Activated T-cell treated with anti-CD3 and anti-CD28 coated beads, Interleukin-2, amount 50 U/mL, for 48 hours (primary cell): ENCODE results near the gene SLX9.

ENCODE experiments used
- DNase-seq, 2 experiments: peaks; one replicate each; pipeline ENCODE4 v3.0.0-alpha.2; 2020

Gene SLX9

GRCh38 chr21:44992608-44993031, 52.8 kb downstream of the SLX9 start:
- no peak for DNase-seq

DNA sequence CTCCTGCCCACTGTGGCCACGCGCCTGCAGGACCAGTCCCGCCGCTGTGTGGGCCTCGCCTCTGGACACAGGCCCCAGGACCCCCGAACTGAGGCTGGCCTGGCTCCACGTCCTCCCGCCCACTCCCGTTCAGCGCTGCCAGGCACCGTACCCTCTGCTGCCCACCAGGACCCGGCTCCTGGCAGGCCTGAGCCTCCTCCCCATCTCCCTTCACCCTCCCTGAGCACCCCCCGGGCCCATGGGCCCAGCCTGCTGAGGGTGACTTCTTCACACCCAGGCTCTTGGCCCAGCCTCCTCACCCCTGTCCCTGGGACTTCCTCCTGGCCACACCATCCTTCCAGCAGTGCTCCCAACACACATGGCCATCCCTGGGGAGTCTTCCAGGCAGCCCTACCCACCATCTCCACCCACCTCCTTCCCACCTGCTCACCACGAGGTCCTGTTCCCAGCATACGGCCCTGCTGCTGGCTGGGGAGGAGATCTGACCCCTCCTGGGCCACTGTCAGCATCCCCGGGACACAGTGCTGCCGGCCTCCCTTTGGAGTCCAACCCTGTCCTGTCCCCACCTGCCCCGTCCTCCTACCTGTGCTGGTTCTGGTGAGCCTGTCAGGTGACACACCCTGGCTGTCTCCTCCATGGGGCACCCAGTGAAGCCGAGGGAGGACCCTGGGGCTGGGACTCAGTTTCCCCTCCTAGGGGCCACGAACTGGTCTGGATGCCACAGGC, 53.7 kb downstream of the SLX9 start:
- no peak for DNase-seq

DNA sequence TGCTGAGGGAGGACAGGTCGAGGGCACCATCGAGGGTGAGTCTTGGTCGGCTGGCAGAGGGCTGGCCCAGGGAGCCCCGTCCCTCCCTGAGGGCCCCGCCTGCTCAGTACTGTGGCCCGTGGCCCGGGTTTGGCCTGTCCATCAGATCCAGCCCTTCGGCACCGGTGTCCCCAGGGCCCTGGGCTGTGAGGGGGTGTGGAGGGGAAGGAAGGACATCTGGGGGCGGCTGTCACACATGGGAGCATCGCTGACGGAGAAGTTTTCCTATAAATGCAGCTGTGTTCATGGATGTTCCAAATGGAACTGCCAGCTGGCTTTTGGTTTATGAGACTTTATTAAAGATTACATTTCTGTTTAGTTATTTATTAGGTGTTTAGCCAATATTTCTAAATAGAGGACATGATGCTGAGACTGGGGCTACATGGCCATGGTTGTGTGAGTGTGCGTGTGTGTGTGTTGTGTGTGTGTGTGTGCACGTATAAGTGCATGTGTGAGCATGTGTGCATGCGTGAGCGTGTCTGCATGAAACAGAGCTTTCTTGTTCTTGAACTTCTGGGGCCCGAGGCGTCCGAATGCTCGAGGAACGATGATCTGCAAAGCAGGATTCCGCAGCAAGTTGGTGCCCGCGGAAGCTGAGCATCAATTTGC, 54.3 kb downstream of the SLX9 start:
- no peak for DNase-seq

DNA sequence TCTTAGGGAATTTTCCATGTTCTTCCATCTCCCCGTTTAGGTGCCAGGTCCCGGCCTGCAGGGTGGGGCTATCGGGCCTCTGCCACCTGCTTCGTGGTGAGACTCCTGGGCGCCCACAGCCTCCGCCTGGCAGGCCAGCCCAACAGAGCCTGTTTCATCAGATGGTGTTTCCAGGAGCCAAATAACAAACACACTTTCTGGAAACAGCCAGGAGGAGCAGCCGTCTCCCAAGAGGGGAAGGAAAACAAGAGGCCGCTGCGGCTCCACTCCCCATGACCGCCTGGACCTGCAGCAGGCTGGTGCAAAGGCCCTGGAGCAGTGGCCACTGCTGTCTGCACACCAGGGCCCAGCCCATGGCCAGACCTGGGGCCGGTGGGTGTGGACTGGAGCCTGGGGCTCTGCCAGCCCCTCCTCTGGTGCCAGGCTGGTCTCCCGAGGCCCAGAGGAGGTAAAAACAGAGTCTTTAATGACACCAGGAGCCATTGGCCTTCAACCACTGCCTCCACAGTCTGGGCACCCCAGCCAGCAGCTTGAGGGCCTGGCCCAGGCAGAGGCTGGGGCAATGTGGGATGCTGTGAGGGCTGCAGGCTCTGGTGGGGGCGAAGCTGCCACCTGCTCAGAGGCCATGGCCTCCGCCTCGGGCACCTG, 55.0 kb downstream of the SLX9 start:
- DNase-seq = no peak

- no peak for DNase-seq
Observed at GRCh38 chr21:44995343-44995941, 55.6 kb downstream of the SLX9 start.

GRCh38 chr21:44996096-44996495, 56.3 kb downstream of the SLX9 start:
- DNase-seq = no peak

- no peak for DNase-seq
Observed at GRCh38 chr21:44996501-44996921, 56.7 kb downstream of the SLX9 start.

GRCh38 chr21:44996983-44997936, 57.4 kb downstream of the SLX9 start:
- no peak for DNase-seq

- no peak for DNase-seq
Observed at GRCh38 chr21:44998086-44998620, 58.3 kb downstream of the SLX9 start.

DNA sequence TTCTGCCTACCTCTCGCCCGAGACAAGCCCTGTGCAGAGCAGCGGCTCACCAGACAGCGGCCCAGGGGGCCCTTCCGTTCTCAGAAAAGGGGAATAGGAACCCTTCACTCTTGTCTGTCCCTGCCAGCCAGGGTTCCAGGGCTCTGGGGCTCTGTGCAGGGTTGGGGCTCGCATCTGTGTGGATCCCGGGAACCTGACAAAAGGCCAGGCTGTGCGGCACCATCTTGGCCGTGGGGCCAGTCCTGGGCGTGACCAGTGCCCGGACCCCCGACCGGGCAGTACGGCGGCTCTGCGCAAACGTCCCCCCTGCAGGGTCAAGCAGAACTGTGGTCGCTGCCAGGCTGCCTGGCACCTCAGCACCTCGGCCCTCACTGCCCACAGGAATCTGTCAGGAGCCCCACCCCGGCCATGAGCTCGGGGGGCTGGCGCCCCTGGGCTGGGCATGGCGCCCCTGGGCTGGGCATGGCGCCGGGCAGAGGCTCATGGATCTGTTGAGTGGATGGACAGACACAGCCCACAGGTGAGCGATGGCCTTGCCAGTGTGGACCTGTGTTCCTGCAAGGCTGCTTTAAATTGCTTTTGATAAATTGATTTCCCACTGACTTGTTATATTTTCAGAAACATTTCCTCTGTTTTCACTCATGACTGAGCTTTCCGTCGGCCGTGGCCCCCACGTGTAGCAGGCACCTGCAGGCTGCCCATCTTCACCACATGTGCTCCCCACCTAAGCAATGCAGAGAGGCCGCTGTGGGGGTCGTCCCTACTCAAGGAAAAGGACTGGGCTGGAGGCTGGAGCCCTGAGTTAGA, 59.0 kb downstream of the SLX9 start:
- DNase-seq = no peak

DNA sequence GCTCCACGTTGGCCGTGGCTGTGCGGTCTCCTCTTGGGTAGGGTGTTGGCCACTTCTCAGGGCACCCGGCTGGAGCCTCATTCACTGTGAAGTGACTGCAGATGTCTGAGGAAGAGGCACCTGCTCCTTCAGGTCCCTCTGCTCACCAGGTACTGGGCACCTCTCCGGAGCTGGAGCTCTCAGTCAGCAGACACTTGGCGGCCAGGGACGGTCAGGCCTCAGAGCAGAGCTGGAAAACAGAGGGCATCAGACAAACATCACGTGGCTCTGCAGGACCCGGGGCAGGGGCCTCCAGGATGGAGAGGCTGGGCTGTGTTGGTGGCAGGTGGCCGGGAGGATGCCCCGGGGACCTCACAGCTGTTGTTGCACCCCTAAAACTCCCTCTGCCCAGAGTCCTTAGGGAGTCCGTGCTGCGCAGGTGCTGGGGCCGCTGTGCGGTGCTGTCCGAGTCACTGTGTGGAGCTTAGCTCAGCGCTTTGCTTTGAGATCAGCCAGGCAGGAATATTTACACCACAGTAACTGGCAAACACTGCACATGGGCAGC, 59.7 kb downstream of the SLX9 start:
- DNase-seq = no peak

GRCh38 chr21:44999972-45000636, 60.3 kb downstream of the SLX9 start:
- DNase-seq = no peak

DNA sequence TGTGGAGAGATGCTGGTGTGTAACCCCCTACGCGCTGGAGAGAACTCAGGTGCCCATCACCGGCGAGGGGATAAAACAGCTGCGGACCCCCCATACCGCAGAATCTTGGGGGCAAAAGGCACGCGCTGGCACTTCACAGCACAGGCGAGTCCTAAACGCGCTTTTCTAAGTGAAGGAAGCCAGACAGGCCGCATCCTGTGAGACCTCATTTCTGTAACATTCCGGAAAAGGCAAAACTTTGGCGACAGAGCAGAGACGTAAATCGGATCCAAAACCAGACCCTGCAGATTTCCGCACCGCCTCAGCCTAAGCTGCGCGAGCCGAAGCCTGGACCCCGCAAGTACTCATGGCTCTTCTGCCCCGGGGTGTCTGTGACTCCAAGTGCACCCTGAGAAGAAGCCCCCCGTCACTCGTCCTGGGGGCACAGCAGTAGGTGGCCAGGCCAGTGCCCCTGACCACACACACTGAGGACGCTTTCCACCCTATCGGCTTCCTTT, 60.9 kb downstream of the SLX9 start:
- no peak for DNase-seq

GRCh38 chr21:45001134-45002095, 61.6 kb downstream of the SLX9 start:
- DNase-seq = no peak

GRCh38 chr21:45002381-45003204, 62.8 kb downstream of the SLX9 start:
- DNase-seq = no peak

- no peak for DNase-seq
Observed at GRCh38 chr21:45003331-45004058, 63.7 kb downstream of the SLX9 start.

DNA sequence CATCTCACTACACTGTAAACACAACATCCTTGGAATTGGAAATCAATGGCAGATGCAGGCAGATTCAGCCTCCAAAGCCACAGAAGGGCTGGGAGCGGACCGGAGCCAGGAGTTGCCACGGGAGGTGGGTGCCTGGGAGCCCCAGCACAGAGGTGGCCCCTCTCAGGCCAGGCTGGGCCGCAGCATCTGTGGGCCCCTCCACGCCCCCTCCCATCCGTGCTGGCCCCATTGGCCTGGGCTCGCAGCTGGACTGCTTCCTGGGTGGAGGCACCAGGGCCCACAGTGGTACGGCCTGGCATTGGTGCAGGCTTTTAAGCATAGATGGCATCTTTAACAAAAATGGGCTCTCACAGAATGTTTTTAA, 64.2 kb downstream of the SLX9 start:
- no peak for DNase-seq
